GM12873 (cell line): ENCODE data around the gene RRP36.

Source experiments
- CTCF ChIP-seq: IDR thresholded peaks from 2 replicates; pipeline ENCODE4 v1.5.1; 2012; ENCODE audit warnings: low read depth, mild to moderate bottlenecking, moderate library complexity, low read length, control low read depth; ENCODE audit not compliant: insufficient read depth; ENCODE audit errors: missing control alignments

The RRP36 gene

GRCh38 chr6:43052842-43053544 lies 31.6 kb downstream of the RRP36 start:
- no peak for TF ChIP-seq CTCF

GRCh38 chr6:43053545-43054205 lies 32.3 kb downstream of the RRP36 start, which contains the start of gene CUL7:
CUL7 (minus strand) TSS chr6:43053851; CDS start chr6:43052788, 1,063 bp downstream.
- no peak for TF ChIP-seq CTCF

- no peak for TF ChIP-seq CTCF
Observed at GRCh38 chr6:43054206-43054943, 33.0 kb downstream of the RRP36 start.

- no peak for TF ChIP-seq CTCF
Observed at GRCh38 chr6:43055966-43056365, 34.5 kb downstream of the RRP36 start.

GRCh38 chr6:43058531-43058930 lies 37.1 kb downstream of the RRP36 start:
- TF ChIP-seq CTCF, result no peak

GRCh38 chr6:43059168-43060033 lies 38.0 kb downstream of the RRP36 start, which contains the start of the genes KLC4 and MRPL2:
KLC4 (plus strand) TSS chr6:43059631; CDS start chr6:43061336, 1,705 bp downstream.
MRPL2 (minus strand) TSS chr6:43059434; CDS start chr6:43059381, 53 bp downstream.
- TF ChIP-seq CTCF, result no peak
